Fibroblast of skin of right biceps (primary cell): ENCODE data around the gene SPECC1.
A peak's percentile ranks its signal among the peaks of the same experiment; 100 is the strongest.
"Not testable (repeated sequence)": the region's sequence is repeated elsewhere in the genome, so short reads cannot be mapped to it uniquely, and the experiment has no call there.

ENCODE experiments used
- DNase-seq: peaks from one replicate; pipeline ENCODE4 v3.0.0-alpha.2; 2013

SPECC1 gene

DNA sequence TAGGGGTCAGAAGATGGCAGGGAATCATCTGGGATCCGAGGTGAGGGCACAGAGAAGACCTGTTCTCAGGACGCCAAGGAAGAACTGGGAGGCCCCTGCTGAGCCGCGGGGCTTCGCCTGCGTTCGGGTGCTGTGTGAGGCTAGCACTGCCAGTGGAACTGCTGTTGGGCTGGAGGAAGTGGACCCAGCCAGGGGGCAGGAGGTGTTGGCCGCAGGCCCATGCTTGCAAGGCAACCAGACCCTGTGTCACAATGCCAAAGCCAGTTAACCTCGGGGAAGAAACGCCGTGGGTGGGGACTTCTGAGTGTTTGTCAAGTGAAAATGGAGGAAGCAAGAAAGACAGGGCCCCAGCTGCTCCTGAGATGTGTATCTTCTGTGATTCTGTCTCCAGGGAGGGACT, 272.7 kb downstream of the SPECC1 start:
- DNase-seq = no peak

DNA sequence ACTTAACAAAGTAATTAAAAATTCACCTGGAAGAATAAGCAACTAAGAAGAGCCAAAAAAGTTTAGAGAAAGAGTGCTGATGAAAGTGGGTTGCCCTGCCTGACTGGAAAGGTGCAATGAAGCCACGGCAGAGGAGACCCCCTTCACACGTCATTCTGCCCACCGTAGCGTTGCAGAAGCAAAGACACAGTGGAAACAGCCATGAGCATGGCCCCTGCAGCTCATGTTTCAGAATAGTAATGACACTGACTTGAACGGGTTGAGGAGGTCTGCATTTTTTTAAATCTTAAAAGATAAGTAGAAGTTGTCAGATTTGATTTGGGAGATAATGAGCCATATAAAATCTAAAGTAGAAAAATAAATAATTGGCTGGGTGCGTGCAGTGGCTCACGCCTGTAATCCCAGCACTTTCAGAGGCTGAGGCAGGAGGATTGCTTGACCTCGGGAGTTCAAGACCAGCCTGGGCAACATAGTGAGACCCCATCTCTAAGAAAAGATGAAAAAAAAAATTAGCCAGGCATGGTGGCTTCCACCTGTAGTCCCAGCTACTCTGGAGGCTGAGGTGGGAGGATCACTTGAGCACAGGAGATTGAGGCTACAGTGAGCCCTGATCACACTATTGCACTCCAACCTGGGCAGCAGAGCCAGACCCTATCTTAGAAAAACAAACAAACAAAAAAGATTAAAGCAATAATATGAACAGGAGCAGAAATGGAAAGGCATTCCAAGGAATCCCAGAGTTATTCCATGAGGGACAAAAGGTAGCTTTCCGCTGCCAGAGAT, 273.6 kb downstream of the SPECC1 start:
- DNase-seq = no peak

DNA sequence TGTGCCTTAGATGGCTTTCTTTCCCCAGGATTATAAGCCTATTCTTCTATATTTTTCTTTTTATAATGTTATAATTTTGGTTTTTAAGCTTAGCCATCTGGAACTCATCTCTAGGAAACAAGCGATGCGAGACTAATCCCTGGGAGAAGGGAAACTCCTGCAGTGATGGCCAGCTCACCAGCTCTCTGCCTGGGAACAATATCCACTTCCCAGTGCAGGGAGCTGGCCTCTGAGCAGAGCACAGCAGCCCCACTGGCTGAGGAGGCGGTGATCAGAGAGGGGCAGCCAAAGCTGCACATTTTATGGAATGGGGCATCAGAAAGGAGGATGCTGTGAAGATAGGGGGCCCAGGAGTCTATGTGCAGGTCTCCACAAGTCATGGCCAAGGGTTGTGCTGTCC, 274.9 kb downstream of the SPECC1 start:
- DNase-seq = no peak

DNA sequence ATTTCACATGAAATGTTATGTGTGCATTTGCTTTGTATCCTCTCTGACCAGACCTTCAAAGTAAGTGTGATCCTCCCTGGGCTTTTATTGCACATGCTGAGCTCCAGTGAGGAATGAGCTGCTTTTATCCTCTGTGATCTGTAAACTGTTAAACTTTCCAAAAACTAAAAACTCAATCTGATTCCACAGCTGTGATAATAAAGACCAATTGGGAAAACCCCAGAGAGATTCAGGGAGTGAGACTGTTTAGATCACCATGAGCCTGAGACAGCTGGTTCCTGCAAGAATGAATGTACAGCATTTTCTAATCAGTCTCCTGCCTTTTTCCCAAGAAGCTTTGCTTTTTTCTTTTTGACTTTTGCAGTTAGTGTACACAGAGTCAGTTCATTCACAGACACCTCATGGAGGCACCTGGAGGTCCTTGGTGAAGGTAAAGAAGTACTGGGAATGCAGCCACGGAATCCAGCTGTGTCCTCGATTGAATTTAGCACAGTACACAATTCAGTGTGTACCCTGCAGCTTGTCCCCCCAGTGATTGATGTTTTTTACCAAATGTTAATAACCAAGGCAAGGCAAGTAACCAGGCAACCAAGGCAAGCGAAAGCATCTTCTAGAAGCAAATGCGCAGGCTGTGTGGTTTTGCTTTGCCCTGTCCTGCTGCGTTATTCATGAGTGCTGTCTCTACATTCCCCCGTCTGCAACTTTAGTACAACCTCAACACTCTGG, 275.6 kb downstream of the SPECC1 start:
- no peak for DNase-seq

DNA sequence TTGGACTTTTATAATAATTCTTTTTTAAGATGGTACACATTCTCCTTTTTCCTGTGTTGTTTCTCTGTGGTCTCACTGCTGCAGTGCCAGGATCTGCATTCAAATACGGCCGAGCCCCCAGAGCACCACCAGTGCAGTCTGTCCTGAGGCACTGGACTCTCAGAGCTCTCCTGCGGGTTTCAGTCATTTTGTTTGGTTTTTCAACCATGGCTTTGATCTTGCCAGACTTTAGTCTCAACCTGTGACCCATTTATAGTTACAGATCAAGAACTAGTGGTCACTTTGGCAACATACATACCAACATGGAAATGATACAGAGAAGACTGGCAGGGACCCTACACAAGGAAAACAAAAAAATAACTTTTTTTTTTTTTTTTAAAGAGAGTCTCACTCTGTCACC, 280.8 kb downstream of the SPECC1 start:
- DNase-seq = no peak

DNA sequence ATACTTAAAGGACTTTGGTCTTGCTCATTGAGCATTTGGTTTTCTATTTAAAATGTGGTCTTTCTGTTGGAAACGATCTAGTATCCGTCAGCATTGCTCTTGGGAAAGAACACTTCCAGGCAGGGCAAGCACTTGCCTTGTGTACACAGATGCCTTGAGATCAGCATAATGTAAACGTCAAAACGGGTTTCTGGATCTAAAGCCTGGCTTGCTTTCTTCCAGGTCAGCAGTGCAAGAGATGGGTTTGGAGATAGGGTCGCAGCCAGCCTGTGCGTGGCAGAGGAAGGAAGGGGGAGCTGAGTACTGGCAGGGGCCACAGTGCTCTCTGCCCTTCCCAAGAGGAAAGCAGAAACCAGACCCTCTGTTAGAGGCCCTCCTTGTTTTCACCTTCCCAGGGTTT, 282.7 kb downstream of the SPECC1 start:
- DNase-seq = no peak

DNA sequence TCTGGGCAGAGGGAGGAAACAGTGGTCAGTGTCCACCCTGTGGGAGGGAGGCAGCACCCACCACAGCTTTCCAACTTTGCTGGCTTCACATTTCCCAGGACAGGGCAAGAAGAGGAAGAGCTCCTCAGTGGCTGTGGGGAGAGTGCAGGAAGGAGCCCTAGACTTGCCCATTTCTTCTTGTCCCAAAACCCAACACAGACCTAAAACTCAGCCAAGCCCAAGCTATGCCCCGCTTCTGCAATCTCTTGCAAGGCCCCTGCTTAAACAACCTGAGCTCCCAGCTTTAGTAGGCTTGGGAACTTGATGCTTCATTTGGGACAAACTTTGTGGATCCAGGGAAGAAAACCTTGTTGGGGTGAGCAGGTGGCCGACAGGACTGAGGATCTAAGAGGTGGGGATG, 284.3 kb downstream of the SPECC1 start:
- no peak for DNase-seq

DNA sequence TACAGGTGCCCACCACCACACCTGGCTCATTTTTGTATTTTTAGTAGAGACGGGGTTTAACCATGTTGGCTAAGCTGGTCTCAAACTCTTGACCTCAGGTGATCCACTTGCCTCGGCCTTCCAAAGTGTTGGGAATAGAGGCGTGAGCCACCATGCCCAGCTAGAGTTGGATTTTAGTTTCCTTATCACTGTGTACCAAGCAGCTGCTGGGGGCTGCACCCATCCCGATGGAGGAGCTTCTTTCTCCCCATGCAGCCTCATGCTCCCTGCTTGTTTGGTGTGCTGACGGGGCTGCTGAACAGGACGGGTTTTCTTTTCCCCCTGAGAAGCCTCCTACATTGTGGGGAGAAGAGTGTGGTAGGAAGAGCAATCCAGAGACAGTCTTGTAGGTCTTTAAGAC, 285.0 kb downstream of the SPECC1 start:
- no peak for DNase-seq

DNA sequence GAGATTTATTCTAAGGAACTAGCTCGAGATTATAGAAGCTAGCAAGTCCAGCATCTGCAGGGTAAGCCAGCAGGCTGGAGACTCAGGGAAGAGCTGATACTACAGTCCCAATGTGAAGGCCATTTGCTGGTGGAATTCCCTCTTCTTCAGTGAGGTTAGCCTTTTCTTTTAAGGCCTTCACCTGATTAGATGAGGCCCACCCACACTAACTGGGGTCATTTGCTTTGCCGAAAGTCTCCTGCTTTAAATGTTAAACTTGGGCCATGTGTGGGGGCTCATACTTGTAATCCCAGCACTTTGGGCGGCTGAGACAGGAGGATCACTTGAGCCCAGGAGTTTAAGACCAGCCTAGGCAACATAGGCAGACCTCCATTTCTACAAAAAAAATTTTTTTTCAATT, 289.9 kb downstream of the SPECC1 start:
- DNase-seq = no peak

DNA sequence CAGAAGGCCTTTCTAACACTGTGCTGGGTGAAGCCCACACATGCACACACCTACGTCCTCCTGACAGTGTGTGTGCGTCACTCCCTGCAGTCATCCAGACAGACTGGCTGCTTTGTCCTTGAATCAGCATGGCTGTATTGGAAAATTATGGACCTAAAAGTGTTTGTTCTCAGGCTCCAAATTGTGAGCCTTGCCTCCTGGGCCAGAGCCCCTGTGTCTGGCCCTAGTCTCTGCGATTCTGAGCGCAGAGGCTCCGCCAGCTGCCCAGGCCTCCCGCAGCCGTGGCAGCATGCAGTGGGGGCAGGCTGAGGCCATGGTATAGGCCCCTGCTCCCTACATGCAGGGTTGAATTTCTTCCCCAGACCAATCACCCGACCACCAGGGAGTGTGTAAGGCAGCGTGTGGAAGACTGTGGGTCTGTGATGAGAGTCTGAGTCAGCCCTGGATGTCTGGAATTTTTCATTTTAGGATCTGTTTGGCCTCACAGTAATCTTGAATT, 291.3 kb downstream of the SPECC1 start:
- DNase-seq = peak; percentile 92

DNA sequence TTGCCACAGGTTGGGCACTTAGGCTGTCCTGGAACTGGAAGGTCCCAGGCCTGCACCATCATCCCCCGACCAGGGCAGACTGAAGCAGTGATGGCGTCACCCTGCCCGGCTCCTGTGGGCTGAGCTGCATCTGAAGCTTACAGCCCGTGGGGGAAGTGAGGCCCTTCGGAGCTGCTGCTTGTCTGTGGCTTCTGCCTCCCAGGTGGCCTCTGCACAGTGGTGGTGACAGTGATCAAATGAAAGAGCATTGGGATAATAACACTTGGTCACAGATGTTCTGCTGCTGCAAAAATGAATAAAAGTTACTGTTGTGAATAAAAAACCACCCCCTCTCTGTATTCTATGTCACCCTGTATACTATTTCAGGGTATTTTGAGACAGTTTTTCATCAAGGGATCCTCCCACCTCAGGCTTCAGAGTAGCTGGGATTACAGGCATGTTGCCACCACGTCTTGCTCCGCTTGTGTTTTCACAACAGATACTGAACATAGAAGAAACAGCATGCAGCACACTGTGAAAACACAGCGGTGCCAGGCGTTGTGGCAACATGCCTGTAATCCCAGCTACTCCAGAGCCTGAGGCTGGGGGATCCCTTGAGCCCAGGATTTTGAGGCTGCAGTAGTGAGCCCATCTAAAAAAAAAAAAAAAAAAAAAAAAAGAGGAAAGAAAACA, 293.2 kb downstream of the SPECC1 start:
- peak; percentile 70 for DNase-seq

DNA sequence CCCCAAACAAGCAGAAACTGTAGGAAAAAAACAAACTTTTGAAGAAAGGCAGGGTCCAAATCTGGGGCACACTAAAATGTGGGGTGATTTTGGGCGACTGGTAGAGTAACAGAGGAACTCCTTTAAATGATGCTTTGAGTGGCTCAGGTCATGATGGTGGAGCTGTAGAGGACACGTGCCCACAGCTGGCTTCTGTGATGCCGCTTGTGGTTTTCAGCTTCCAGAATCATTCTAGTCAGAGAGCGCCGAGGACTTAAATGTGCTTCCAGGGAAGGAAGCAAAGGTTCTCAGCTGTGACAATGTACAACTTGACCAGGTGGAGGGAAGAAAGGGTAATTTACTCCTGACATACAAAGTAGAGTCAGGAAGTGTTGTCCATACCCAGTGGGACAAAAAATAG, 295.8 kb downstream of the SPECC1 start:
- DNase-seq = no peak

DNA sequence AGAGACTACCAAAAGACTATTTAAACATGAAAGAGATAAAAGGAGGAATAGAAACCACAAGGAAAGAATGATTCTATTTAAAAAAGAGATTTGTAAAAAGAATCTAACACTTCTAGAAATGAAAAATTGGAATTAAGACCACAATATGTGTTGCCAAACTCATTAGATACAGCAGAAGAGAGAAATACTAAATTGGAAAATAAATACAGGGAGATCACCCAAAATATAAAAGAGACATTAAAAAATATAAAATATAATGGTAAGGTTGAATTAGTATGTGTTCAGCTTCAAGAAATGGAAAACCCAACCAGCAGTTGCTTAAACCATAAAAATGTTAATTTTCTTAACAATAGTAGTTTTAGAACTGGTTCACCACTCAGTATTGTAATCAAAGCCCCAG, 297.8 kb downstream of the SPECC1 start:
- no peak for DNase-seq

DNA sequence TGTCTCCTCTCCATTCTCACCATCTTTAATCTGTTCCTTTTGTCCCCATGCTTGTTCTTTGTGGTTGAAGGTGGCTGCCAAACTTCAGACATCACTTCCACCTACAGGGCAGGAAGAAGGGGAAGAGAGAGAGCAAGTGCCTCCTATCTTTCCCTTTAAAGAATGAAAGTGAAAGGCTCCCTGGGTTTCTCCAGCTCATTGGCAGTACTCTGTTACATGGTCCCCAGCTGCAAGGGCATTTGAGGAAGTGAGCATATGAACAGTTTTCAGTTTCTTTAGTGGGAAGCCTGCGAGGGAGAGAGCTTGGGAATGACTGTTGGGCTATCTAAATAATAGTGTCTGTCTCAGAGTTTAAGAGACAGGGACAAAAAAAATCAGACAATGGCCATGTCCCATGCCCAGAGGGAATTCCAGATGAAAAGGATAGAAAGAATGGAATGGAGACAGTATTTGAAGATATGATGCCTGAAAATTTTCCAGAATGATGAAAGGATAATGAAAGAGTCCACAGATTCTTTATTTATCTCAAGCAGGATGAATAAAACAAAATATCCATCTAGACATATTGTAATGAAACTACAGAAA, 298.3 kb downstream of the SPECC1 start:
- DNase-seq = no peak

DNA sequence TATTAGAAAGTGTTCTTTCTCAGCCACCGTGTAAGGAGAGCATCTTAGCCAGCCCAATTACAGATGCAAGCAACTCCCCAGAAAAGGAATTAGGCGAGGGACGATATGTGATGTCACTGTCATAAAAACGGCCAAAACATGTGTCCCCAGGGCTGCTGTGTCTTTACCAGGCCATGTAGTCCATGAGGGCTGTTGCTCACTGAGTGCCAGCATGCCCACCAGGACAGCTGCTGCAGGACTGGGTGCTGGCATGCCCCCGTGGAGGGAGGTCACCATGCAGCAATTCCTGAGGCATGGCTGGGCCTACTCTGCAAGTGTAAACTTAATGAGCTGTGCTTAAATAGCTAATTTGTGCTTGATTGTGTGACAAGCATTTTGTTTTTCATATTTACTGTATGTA, 301.3 kb downstream of the SPECC1 start:
- no peak for DNase-seq

DNA sequence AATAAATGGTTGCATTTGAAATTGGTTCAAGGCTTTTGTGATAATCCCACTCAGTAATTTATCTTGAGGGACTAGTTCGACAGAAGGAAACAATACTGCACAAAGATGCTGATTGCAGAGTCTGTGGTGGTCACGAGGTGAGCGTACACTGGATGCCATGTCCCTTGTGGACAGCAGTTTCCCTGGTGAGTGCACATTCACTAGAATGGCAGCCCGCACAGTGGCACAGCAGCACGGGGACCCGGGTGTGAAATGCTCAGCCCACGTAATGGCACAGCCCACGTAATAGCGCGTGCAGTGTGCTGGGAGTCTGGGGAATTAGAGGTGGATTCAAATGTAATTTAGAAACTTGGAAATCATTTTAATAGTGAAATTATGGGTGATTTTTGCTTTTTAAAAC, 304.1 kb downstream of the SPECC1 start:
- no peak for DNase-seq

DNA sequence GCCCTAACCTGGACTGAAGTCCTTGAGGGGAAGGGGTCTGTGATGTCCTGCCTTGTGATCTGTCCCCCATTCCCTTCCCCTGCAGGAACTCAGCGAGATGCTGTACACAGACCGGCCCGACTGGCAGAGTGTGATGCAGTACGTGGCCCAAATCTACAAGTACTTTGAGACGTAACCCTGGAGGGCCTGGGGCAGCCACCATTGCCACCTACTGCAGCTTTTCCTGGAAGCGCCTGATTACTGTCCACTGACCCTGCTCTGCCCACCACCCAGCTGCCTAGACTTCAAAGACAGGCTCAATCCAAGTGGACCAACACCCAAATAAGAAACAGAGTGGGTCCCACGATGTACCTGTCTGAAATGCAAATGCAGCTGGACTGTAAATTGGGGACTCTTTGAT, 304.7 kb downstream of the SPECC1 start:
- no peak for DNase-seq

DNA sequence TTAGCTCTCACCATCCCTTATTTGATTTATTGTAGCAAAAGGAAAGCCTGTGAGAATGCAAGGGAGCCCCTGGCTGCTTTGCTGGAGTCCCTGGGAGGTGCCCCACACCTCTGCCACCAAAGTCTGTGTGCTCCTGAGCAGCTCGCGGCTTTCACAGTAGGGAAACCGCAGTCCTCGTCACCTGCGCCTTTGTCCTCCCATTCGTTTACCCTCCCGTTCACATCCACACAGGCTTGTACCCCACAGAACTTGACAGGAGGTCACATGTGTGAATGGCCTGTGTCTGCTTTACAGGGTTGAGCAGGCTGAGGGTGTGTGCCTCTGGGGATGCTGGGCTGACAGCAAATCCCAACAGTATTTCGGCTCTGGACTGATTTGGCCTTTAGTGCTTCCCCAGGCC, 305.7 kb downstream of the SPECC1 start:
- DNase-seq = no peak

DNA sequence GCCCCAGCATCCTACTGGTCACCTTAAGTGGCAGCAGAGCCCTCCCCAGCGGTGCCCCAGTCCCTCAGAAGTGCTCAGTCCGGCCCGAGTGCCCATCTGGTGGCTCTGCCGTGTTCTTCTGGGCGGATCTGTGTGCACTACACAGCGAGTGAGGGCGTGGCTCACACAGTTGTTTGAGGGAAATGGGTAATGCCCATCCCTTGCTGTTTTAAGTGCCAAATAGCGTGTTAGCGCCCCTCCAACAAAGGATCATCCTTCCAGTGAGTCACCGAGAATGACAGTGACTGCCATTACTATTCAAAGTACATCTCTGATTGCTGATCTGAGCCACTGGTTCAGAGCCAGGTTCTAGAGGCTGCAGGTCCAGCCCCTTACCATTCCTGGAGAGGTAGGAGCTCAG, 306.2 kb downstream of the SPECC1 start:
- DNase-seq = no peak

DNA sequence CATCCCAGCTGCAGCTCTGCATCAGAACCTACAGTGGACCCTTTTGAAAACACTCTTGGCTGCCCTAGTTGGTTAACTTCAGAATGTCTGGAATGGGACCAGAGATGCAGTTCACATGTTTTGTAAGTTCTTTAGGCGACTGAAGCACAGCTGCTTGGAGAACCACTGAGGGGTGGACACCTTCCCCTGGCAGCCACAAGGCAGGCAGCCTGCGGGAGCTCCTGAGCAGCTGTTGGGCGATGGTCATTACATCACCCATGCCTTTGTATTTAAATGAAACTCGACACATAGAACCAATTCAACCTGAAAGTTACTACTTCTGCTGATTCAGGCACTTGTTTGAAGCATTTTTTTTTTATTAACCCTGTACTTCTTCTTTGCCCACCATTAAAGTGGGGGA, 306.7 kb downstream of the SPECC1 start:
- DNase-seq = no peak

DNA sequence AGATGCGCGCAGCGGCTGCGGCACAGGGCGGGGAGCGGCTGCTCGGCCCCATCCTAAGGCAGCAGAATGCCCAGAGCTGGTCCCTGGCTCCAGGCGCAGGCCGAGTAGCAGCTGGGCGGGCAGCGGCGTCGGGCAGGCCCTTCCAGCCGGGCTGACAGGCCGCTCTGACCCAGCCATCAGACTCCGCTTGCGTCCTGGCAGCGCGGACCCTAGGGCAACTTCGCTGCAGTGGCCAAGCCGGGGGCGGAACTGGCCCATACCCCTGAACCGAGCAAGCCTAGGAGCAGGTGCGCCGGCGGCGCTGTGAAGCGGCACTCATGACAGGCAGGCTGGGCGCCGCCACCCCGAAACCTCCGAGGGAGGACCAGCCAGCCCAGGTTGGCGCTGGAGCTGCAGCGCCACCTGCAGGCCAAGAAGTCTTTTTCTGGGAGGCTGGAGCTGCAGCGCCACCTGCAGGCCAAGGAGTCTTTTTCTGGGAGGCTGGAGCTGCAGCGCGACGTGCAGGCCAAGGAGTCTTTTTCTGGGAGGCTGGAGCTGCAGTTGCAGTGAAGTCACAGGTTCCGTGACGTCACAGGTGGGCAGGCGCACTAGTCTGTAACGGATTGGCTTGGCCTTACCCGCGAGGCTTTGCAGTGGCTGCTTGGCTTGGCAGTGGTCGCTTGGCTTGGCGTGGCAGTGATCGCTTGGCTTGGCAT, 311.5 kb downstream of the SPECC1 start:
- DNase-seq = peak; percentile 56

DNA sequence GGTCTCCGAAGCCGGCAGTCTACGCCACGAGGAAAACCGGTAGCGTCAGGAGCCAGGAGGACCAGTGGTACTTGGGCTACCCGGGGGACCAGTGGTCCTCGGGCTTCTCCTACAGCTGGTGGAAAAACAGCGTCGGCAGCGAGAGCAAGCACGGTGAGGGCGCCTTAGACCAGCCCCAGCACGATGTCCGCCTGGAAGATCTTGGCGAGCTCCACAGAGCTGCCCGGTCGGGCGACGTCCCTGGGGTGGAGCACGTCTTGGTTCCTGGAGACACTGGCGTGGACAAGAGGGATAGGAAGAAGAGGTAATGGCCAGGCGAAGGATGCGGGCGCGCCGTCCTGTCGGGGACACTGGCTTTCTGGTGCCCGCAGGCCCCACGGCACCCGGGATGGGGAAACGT, 312.2 kb downstream of the SPECC1 start:
- DNase-seq = not testable (repeated sequence)

DNA sequence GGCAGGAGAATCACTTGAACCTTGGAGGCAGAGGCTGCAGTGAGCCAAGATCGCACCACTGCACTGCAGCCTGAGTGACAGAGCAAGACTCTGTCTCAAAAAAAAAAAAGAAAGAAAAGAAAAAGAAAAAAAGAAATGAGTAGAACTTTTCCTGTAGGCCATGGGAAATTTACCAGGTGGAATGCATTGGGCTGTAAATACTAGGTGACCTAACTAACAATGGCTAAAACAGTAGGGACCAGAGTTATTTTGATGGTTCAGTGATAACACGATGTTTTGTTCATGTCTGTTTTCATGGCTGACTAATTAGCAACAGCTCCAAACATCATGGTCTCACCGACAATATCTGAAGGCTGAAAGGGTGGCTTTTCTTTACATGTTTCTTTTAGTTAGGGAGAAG, 318.6 kb downstream of the SPECC1 start:
- not testable (repeated sequence) for DNase-seq
